ENCODE measurements around the gene SPG21. TPM values are rescaled to one million over a fixed set of nuclear protein-coding genes. Genes with fewer than 3 reads are reported as not detected.

Gene SPG21
- total and polyA plus RNA-seq, 2 donors (not counting 1 experiment from before 2014, with no cell fraction given), result 43.7 to 94.4 TPM

DNA sequence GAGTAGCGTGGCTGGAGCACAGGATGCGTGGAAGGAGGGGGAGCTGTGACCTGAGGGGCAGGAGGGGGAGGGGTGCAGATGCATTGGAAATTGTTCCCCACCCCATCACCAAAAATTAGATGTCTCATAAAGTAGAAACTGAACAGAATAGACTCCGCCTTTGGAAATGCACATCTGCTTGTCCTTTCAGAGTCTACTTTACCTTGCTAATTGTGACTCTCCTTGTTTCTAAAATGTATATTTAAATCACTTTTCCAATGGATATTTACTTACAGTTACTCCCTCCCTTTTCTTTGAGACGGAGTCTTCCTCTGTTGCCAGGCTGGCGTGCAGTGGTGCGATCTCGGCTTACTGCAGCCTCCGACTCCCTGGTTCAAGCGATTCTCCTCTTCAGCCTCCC, 30.6 kb downstream of the SPG21 start:
- H3K4me3 ChIP-seq (ENCODE audit: control extremely low read depth in 1 of 5, extremely low read depth in 1 of 5, insufficient read depth in 1 of 5, low read depth in 2 of 5, low read length in 4 of 5), result no peak overlapping the region
- peaks cover 9 to 68% of the 10 kb centered on the region in 2 experiments for H3K36me3 ChIP-seq (replicated peaks in 1 of 2; ENCODE audit: control extremely low read depth in 1 of 2, control insufficient read depth in 1 of 2, extremely low read depth in 1 of 2, insufficient read depth in 2 of 2, low read length in 1 of 2)
- Mint-ChIP-seq H3K4me3 (no peak overlapping the region), H3K27ac (no peak overlapping the region), H3K9me3 (ENCODE audit: insufficient read depth) (no peaks in the 10 kb centered on the region), H3K27me3 (no peaks in the 10 kb centered on the region), H3K4me1 (peaks cover 11% of the 10 kb centered on the region)
- H3K79me2 ChIP-seq (ENCODE audit: control insufficient read depth, insufficient read depth, low read length), result no peaks in the 10 kb centered on the region
- ChIA-PET POLR2A (no interaction called here), CTCF (interaction anchor here (0.6 kb wide), 1 partner anchor 125 kb away, joined by 4 read pairs; no protein-coding TSS in a partner anchor)
- WGBS (ENCODE audit: insufficient coverage), result no CpG with 5 or more reads among the region's 9 CpGs
- no peak for ATAC-seq (ENCODE audit: low read depth)
- no peak overlapping the region for H3K4me2 ChIP-seq (replicated peaks; ENCODE audit: low read depth, low read length, poor library complexity, severe bottlenecking)
- no peak overlapping the region for H3K27ac ChIP-seq (ENCODE audit: low read length in 2 of 2)
- H4K20me1 ChIP-seq (ENCODE audit: control insufficient read depth, insufficient read depth, low read length, poor library complexity, severe bottlenecking), result no peaks in the 10 kb centered on the region
- peaks cover 0 to 3% (median 0%) of the 10 kb centered on the region in 3 donors for H3K9me3 ChIP-seq (ENCODE audit: control extremely low read depth in 1 of 3, control insufficient read depth in 2 of 3, insufficient read depth in 1 of 3, low read length in 2 of 3)
- no peak overlapping the region for H3K9ac ChIP-seq (ENCODE audit: low read length)
- intact Hi-C loops (cut with micrococcal nuclease), result no loop called here
- TF ChIP-seq EZH2 (IDR thresholded peaks at IDR 0.05; ENCODE audit: borderline replicate concordance, insufficient read depth, low read depth, low read length, poor library complexity, severe bottlenecking), result no peak
- TF ChIP-seq, protein P1, sequence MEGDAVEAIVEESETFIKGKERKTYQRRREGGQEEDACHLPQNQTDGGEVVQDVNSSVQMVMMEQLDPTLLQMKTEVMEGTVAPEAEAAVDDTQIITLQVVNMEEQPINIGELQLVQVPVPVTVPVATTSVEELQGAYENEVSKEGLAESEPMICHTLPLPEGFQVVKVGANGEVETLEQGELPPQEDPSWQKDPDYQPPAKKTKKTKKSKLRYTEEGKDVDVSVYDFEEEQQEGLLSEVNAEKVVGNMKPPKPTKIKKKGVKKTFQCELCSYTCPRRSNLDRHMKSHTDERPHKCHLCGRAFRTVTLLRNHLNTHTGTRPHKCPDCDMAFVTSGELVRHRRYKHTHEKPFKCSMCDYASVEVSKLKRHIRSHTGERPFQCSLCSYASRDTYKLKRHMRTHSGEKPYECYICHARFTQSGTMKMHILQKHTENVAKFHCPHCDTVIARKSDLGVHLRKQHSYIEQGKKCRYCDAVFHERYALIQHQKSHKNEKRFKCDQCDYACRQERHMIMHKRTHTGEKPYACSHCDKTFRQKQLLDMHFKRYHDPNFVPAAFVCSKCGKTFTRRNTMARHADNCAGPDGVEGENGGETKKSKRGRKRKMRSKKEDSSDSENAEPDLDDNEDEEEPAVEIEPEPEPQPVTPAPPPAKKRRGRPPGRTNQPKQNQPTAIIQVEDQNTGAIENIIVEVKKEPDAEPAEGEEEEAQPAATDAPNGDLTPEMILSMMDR (IDR thresholded peaks at IDR 0.05), result no peak
- H3K4me1 ChIP-seq (ENCODE audit: control insufficient read depth in 2 of 2, insufficient read depth in 2 of 2, low read length in 2 of 2), result no peaks in the 10 kb centered on the region
- no peak overlapping the region for H2AFZ ChIP-seq (ENCODE audit: insufficient read depth, low read depth, low read length, poor library complexity, severe bottlenecking)
- no peak for DNase-seq
- H3K27me3 ChIP-seq (replicated peaks in 1 of 4; ENCODE audit: control extremely low read depth in 1 of 4, control insufficient read depth in 3 of 4, insufficient read depth in 4 of 4, low read length in 3 of 4), result no peaks in the 10 kb centered on the region

DNA sequence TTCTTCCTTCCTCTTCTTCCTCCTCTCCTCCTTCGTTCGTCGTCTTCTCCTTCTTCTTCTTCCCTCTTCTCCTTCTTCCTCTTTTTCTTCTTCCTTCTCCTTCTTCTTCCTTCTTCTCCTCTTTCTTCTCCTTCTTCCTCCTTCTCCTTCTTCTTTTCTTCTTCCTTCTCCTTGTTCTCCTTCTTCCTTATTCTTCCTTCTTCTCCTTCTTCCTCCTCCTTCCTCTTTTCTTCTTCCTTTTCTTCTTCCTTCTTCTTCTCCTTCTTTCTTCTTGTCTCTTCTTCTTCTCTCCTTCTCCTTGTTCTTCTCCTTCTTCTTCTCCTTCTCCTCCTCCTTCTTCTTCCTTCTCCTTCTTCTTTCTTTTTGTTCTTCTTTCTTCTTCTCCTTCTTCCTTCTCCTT, 35.3 kb downstream of the SPG21 start:
- H3K27me3 ChIP-seq (replicated peaks in 1 of 4; ENCODE audit: control extremely low read depth in 1 of 4, control insufficient read depth in 3 of 4, insufficient read depth in 4 of 4, low read length in 3 of 4), result no peaks in the 10 kb centered on the region
- H3K4me3 ChIP-seq (ENCODE audit: control extremely low read depth in 1 of 5, extremely low read depth in 1 of 5, insufficient read depth in 1 of 5, low read depth in 2 of 5, low read length in 4 of 5), result no peak overlapping the region
- no peaks in the 10 kb centered on the region for H3K79me2 ChIP-seq (ENCODE audit: control insufficient read depth, insufficient read depth, low read length)
- intact Hi-C loops (cut with micrococcal nuclease), result no loop called here
- no peaks in the 10 kb centered on the region for H3K27me3 Mint-ChIP-seq
- no peaks in the 10 kb centered on the region for H3K9me3 Mint-ChIP-seq (ENCODE audit: insufficient read depth)
- peaks cover 0 to 3% (median 0%) of the 10 kb centered on the region in 3 donors for H3K9me3 ChIP-seq (ENCODE audit: control extremely low read depth in 1 of 3, control insufficient read depth in 2 of 3, insufficient read depth in 1 of 3, low read length in 2 of 3)
- H3K9ac ChIP-seq (ENCODE audit: low read length), result no peak overlapping the region
- peaks cover 34% of the 10 kb centered on the region for H3K4me1 Mint-ChIP-seq
- WGBS (ENCODE audit: insufficient coverage), result 79% methylated on average over 2 of the region's 3 CpGs
- no peak for DNase-seq
- no peaks in the 10 kb centered on the region for H4K20me1 ChIP-seq (ENCODE audit: control insufficient read depth, insufficient read depth, low read length, poor library complexity, severe bottlenecking)
- TF ChIP-seq, protein P1 (IDR thresholded peaks at IDR 0.05), result peak; percentile 12
- no peak for TF ChIP-seq EZH2 (IDR thresholded peaks at IDR 0.05; ENCODE audit: borderline replicate concordance, insufficient read depth, low read depth, low read length, poor library complexity, severe bottlenecking)
- no peak for ATAC-seq (ENCODE audit: low read depth)
- H2AFZ ChIP-seq (ENCODE audit: insufficient read depth, low read depth, low read length, poor library complexity, severe bottlenecking), result no peak overlapping the region
- H3K4me2 ChIP-seq (replicated peaks; ENCODE audit: low read depth, low read length, poor library complexity, severe bottlenecking), result no peak overlapping the region
- peak overlapping the region; percentile 50 for H3K27ac Mint-ChIP-seq
- H3K27ac ChIP-seq (ENCODE audit: low read length in 2 of 2), result peak overlapping the region in 1 of 2 donors; percentile 48
- no peaks in the 10 kb centered on the region for H3K4me1 ChIP-seq (ENCODE audit: control insufficient read depth in 2 of 2, insufficient read depth in 2 of 2, low read length in 2 of 2)
- peaks cover 8 to 28% of the 10 kb centered on the region in 2 experiments for H3K36me3 ChIP-seq (replicated peaks in 1 of 2; ENCODE audit: control extremely low read depth in 1 of 2, control insufficient read depth in 1 of 2, extremely low read depth in 1 of 2, insufficient read depth in 2 of 2, low read length in 1 of 2)
- no peak overlapping the region for H3K4me3 Mint-ChIP-seq
- CTCF ChIA-PET, result no interaction called here
- POLR2A ChIA-PET, result no interaction called here

Data from B cell (primary cell).